Measurements from ENCODE around the gene ZNF330.

The ZNF330 gene

DNA sequence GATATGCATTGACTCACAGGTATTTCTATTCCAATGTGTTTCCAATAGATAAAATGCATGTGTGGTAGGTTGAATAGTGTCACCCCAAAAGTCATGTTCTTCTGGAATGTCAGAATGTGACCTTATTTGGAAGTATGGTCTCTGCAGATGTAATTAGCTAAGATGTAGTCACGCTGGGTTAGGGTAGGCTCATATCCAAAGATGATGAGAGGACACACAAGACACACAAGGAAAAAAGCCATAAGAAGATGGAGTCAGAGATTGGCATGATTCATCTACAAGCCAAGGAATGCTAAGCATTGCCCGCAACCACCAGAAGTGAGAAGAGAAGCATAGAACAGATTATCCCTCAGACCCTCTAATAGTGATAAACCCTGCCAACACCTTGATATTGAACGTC, 17.5 kb downstream of the ZNF330 start:
- no peak for DNase-seq

- DNase-seq = no peak
These were observed 19.6 kb downstream of the ZNF330 start for GRCh38 chr4:141240259-141240658.

- no peak for DNase-seq
These were observed 20.0 kb downstream of the ZNF330 start for GRCh38 chr4:141240671-141241070.

- no peak for DNase-seq
These were observed 21.3 kb downstream of the ZNF330 start for GRCh38 chr4:141241986-141242385.

GRCh38 chr4:141244419-141244818, 23.7 kb downstream of the ZNF330 start:
- DNase-seq = no peak

DNA sequence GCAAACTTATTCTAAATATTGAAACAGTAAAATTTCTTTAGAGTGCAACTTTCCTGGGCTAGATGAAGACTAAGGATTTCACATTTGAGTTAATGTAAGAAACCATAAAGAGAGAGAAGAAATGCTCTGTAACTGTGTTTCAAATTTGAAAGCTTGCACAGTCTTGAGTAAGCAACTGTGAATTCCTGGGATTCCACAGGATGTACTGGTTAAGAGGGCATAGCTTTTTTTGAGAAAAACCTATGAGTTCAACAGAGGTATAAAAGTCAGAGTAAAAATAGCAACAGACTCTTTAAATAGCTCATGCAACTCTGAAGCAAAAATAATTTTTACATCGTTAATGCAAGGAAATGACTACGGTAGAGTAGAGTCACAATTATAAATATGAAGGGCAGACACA, 25.5 kb downstream of the ZNF330 start:
- no peak for DNase-seq

- no peak for DNase-seq
These were observed 26.2 kb downstream of the ZNF330 start for GRCh38 chr4:141246683-141247429.

GRCh38 chr4:141247430-141247780, 26.7 kb downstream of the ZNF330 start:
- DNase-seq = no peak

- no peak for DNase-seq
These were observed 27.3 kb downstream of the ZNF330 start for GRCh38 chr4:141248029-141248428.

DNA sequence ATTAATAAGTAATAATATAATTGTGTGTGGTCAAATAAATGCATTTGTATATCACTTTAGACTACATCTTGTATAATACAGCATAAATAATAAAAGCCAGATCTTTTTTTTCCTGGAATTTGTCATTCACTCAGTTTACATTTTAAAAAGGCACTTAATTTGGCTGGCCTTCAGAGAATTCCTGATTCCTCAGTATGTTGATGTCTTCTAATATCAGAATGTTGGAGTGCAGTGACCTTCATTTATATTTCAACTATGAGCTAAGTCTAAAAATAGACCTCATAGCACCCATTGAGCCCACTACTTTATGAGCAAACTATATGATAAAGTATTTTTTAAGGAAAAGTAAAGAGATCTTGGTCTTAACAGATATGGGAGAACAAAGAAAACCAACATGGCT, 27.8 kb downstream of the ZNF330 start:
- no peak for DNase-seq

DNA sequence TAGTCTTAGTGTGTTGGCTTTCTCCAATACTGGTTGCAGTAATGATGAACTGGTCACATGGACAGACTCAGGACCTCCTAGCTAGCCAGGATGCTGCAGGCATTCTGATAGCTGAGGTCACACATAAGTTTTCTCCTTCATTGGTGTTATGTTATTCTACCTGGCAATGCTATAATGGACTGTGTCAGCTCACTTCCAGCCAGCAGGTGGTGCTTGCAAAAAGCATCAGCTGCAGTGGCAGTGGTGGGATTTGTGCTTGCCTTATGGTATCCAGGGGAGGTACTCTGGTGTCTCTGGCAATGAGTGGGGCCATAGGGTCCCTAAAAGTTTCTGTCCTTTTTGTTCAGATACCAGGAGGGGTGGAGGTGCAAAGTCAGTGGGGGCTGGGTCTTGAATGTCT, 33.6 kb downstream of the ZNF330 start:
- no peak for DNase-seq

GRCh38 chr4:141255016-141255415, 34.3 kb downstream of the ZNF330 start:
- no peak for DNase-seq

DNA sequence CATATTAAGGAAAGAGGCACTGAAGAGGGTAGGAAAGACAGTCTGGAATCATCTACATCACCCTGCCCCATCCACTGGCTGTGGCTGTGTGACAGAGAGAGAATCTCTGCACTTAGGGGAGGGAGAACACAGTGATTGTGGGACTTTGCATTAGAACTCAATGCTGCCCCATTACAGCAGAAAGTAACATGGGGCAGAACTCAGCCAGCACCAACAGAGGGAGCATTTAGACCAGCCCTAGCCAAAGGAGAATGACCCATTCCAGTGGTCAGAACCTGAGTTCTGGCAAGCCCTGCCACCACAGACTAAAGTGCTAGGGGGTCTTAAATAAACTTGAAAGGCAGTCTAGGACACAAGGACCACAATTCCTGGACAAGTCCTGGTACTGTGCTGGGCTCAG, 37.9 kb downstream of the ZNF330 start:
- DNase-seq = no peak

GRCh38 chr4:141275834-141276233, 55.1 kb downstream of the ZNF330 start:
- no peak for DNase-seq

DNA sequence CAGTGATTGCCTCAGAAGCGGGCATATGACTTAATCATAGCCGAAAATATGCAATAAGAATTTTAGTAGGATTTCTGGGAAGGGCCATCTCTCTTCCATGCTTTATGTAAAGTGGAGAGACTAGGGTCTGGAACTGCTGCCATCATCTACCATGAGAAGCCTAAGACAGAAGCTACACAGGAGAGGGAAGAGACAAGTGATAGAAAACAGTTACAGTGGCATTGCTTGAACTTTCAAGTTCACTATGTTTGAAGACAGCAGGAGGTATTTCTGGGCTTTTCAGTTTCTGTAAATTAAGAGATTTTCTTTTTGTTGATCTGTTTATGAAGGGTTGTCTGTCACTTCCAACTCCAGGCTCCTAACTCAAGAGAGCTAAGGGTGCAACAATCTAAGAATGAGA, 62.5 kb downstream of the ZNF330 start:
- DNase-seq = no peak

DNA sequence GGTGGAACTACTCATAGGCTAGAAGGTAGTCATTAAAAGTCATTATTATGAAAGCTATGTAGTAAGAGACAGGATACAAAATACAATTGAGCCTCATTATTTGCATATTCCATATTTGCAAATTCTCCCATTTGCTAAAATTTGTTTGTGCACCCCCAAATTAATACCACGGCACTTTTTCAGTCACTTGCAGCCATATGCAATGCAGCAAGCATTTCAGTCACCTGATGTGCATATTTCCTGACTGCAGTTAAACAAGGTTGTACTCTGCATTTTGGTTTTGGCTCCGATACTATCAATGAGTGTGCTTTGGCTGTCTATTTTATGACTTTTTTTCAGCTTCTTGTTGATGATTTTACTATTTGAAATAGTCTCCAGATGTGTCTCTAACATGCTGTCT, 62.9 kb downstream of the ZNF330 start:
- no peak for DNase-seq

Measured in NCI-H2107 (cell line).